Liver (tissue), 9 donors: ENCODE results near the gene SPATA46. TPM values are rescaled to one million over a fixed set of nuclear protein-coding genes. Genes with fewer than 3 reads are reported as not detected.

Experiments used
- DNase-seq: peaks from one replicate; pipeline ENCODE4 v3.0.0-alpha.2; 2017; ENCODE audit warnings: low spot score
- H3K27ac ChIP-seq, 2 donors: one replicate each; pipeline ENCODE4 v1.7.0; 2013; ENCODE audit warnings: inconsistent platforms in 2 of 2, low read length in 2 of 2, control low read depth in 1 of 2, low read depth in 1 of 2, mild to moderate bottlenecking in 1 of 2
- H3K27me3 ChIP-seq, 4 donors: one replicate each; pipeline versions ENCODE4 v1.6.1 to v1.7.0; 2013; ENCODE audit warnings: low read length in 3 of 4, inconsistent platforms in 1 of 4, mild to moderate bottlenecking in 1 of 4, moderate library complexity in 1 of 4; ENCODE audit not compliant: control insufficient read depth in 4 of 4, insufficient read depth in 4 of 4
- H3K36me3 ChIP-seq, 4 donors: one replicate each; pipeline versions ENCODE4 v1.6.1 to v1.7.0; 2013; ENCODE audit warnings: low read length in 3 of 4, mild to moderate bottlenecking in 3 of 4, low read depth in 1 of 4, moderate library complexity in 1 of 4; ENCODE audit not compliant: control insufficient read depth in 4 of 4, insufficient read depth in 3 of 4
- H3K4me1 ChIP-seq, 4 donors: one replicate each; pipeline versions ENCODE4 v1.6.1 to v1.7.0; 2013; ENCODE audit warnings: low read length in 3 of 4, mild to moderate bottlenecking in 3 of 4, moderate library complexity in 1 of 4; ENCODE audit not compliant: control insufficient read depth in 4 of 4, insufficient read depth in 4 of 4
- H3K4me3 ChIP-seq, 3 donors: one replicate each; pipeline versions ENCODE4 v1.6.1 to v1.7.0; 2013; ENCODE audit warnings: low read length in 3 of 3, control low read depth in 1 of 3, low read depth in 1 of 3, mild to moderate bottlenecking in 1 of 3
- H3K9ac ChIP-seq, 2 donors: one replicate each; pipeline ENCODE4 v1.7.0; 2013; ENCODE audit warnings: low read length in 2 of 2, mild to moderate bottlenecking in 2 of 2, moderate library complexity in 2 of 2, control low read depth in 1 of 2, low read depth in 1 of 2
- H3K9me3 ChIP-seq, 4 donors: one replicate each; pipeline versions ENCODE4 v1.6.1 to v1.7.0; 2013; ENCODE audit warnings: low read length in 3 of 4; ENCODE audit not compliant: control insufficient read depth in 4 of 4
- EGR1 ChIP-seq, 2 donors: IDR thresholded peaks; 2 replicates each; pipeline ENCODE4 v1.6.1; 2016 to 2018; ENCODE audit warnings: antibody characterized with exemption in 2 of 2, low read depth in 2 of 2
- FOXA1 ChIP-seq: IDR thresholded peaks from 2 replicates; pipeline ENCODE4 v1.6.1; 2016; ENCODE audit warnings: antibody characterized with exemption
- FOXA2 ChIP-seq: IDR thresholded peaks from 2 replicates; pipeline ENCODE4 v1.6.1; 2016; ENCODE audit warnings: antibody characterized with exemption
- GABPA ChIP-seq, 2 donors: IDR thresholded peaks in 1 of 2; conservative IDR thresholded peaks in 1 of 2; 2 replicates each; pipeline ENCODE4 v1.6.1; 2016; ENCODE audit warnings: antibody characterized with exemption in 2 of 2, mild to moderate bottlenecking in 1 of 2, moderate library complexity in 1 of 2
- HNF4A ChIP-seq, 2 donors: conservative IDR thresholded peaks; 2 replicates each; pipeline ENCODE4 v1.6.1; 2016; ENCODE audit warnings: antibody characterized with exemption in 2 of 2, mild to moderate bottlenecking in 2 of 2
- HNF4G ChIP-seq: IDR thresholded peaks from 2 replicates; pipeline ENCODE4 v1.6.1; 2016; ENCODE audit warnings: antibody characterized with exemption
- JUND ChIP-seq, 2 donors: IDR thresholded peaks; 2 replicates each; pipeline ENCODE4 v1.6.1; 2016; ENCODE audit warnings: antibody characterized with exemption in 2 of 2
- NR2F2 ChIP-seq: IDR thresholded peaks from 2 replicates; pipeline ENCODE4 v1.6.1; 2016; ENCODE audit warnings: antibody characterized with exemption
- RAD21 ChIP-seq, 2 donors: IDR thresholded peaks; 2 replicates each; pipeline ENCODE4 v1.6.1; 2016; ENCODE audit warnings: antibody characterized with exemption in 2 of 2, mild to moderate bottlenecking in 2 of 2
- RXRA ChIP-seq, 2 donors: IDR thresholded peaks; 2 replicates each; pipeline ENCODE4 v1.6.1; 2017 to 2018; ENCODE audit warnings: antibody characterized with exemption in 2 of 2, mild to moderate bottlenecking in 1 of 2
- SP1 ChIP-seq: IDR thresholded peaks from 2 replicates; pipeline ENCODE4 v1.6.1; 2018; ENCODE audit warnings: antibody characterized with exemption, mild to moderate bottlenecking
- TAF1 ChIP-seq: conservative IDR thresholded peaks from 2 replicates; pipeline ENCODE4 v1.6.1; 2016; ENCODE audit warnings: antibody characterized with exemption, mild to moderate bottlenecking
- YY1 ChIP-seq: IDR thresholded peaks from 2 replicates; pipeline ENCODE4 v1.6.1; 2016; ENCODE audit warnings: antibody characterized with exemption, mild to moderate bottlenecking
- WGBS: extraction: QIAGEN DNeasy Blood & Tissue Kit; methylation state at CpG from one replicate; pipeline ENCODE4 v1.1.7; 2013; 5-methylcytosine and 5-hydroxymethylcytosine counted together
- polyA plus RNA-seq, 2 donors: library from polyadenylated mRNA; stranded (reverse) in 1 of 2; unstranded in 1 of 2; fragments of 200-250 nt in 1 of 2; fragments of >200 nt in 1 of 2; fragmentation: Nextera tagmentation in 1 of 2; extraction: Ambion mirVana in 1 of 2; gene quantifications; one replicate each; pipeline versions ENCODE4 v1.2.1 to v1.2.3, GENCODE V29; 2013 to 2015
- total RNA-seq, 2 donors: library from RNA; depleted of rRNA; stranded (reverse); fragments of >200 nt; gene quantifications; one replicate each; pipeline ENCODE4 v1.2.3, GENCODE V29; 2014
- TF ChIP-seq, protein P1 (sequence below): fragments of 150-350 bp; IDR thresholded peaks from 2 replicates; pipeline ENCODE4 v1.5.1; 2017; ENCODE audit warnings: improper control_type of control experiment, low read depth, low read length; ENCODE audit not compliant: missing input control
- TF ChIP-seq, protein P2 (sequence below): IDR thresholded peaks from 2 replicates; pipeline ENCODE4 v1.6.1; 2016; ENCODE audit warnings: antibody characterized with exemption, mild to moderate bottlenecking
- TF ChIP-seq, protein P3 (sequence below): IDR thresholded peaks from 2 replicates; pipeline ENCODE4 v1.6.1; 2016; ENCODE audit warnings: antibody characterized with exemption
- TF ChIP-seq, protein P4 (sequence below): IDR thresholded peaks from 2 replicates; pipeline ENCODE4 v1.6.1; 2016; ENCODE audit warnings: antibody characterized with exemption
- donor health status: healthy.
- donor health status: healthy.
- donor health status: healthy.
- donor health status: healthy.
- donor health status: healthy.

Gene SPATA46
- total and polyA plus RNA-seq, 4 donors: 0.06 to 0.17 TPM; not detected in 2

DNA sequence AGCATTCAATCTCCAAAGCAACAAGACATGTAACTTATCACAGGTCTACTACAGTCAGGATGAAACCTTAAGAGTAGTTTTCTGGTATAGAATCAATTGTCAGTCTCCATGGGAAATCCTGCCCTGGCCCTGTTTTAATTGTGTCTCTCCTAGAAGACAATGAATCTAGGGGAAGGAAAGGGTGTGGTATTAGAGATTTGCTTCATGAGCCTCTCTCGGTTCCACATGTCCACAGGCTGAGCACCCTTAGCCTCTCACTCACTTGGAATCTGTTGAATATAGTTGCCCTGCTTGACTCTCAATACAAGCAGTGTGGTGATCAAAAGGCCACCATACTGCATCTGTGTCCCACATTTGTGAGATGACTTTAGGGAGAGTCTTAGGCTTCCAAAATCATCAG is 17.7 kb downstream of the SPATA46 start:
- no peak overlapping the region for H3K9ac ChIP-seq
- no peaks in the 10 kb centered on the region for H3K9me3 ChIP-seq
- H3K4me1 ChIP-seq: peaks cover 3 to 23% (median 12%) of the 10 kb centered on the region in 4 donors
- no peaks in the 10 kb centered on the region for H3K27me3 ChIP-seq
- H3K27ac ChIP-seq: no peak overlapping the region
- WGBS: 85% methylated on average over 1 of the region's 1 CpG
- TF ChIP-seq FOXA1 (no peak), NR2F2 (no peak), HNF4G (no peak), HNF4A (conservative IDR thresholded peaks at IDR 0.05) (no peak), RXRA (IDR thresholded peaks at IDR 0.05) (no peak), JUND (IDR thresholded peaks at IDR 0.05) (no peak), SP1 (no peak), RAD21 (IDR thresholded peaks at IDR 0.05) (no peak), FOXA2 (no peak), EGR1 (IDR thresholded peaks at IDR 0.05; ENCODE audit: low read depth in 2 of 2) (no peak), TAF1 (no peak), GABPA (IDR thresholded peaks at IDR 0.05 in 1 of 2, conservative IDR thresholded peaks at IDR 0.05 in 1 of 2) (no peak), YY1 (no peak)
- TF ChIP-seq, protein P1, sequence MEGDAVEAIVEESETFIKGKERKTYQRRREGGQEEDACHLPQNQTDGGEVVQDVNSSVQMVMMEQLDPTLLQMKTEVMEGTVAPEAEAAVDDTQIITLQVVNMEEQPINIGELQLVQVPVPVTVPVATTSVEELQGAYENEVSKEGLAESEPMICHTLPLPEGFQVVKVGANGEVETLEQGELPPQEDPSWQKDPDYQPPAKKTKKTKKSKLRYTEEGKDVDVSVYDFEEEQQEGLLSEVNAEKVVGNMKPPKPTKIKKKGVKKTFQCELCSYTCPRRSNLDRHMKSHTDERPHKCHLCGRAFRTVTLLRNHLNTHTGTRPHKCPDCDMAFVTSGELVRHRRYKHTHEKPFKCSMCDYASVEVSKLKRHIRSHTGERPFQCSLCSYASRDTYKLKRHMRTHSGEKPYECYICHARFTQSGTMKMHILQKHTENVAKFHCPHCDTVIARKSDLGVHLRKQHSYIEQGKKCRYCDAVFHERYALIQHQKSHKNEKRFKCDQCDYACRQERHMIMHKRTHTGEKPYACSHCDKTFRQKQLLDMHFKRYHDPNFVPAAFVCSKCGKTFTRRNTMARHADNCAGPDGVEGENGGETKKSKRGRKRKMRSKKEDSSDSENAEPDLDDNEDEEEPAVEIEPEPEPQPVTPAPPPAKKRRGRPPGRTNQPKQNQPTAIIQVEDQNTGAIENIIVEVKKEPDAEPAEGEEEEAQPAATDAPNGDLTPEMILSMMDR: no peak
- TF ChIP-seq, protein P2, sequence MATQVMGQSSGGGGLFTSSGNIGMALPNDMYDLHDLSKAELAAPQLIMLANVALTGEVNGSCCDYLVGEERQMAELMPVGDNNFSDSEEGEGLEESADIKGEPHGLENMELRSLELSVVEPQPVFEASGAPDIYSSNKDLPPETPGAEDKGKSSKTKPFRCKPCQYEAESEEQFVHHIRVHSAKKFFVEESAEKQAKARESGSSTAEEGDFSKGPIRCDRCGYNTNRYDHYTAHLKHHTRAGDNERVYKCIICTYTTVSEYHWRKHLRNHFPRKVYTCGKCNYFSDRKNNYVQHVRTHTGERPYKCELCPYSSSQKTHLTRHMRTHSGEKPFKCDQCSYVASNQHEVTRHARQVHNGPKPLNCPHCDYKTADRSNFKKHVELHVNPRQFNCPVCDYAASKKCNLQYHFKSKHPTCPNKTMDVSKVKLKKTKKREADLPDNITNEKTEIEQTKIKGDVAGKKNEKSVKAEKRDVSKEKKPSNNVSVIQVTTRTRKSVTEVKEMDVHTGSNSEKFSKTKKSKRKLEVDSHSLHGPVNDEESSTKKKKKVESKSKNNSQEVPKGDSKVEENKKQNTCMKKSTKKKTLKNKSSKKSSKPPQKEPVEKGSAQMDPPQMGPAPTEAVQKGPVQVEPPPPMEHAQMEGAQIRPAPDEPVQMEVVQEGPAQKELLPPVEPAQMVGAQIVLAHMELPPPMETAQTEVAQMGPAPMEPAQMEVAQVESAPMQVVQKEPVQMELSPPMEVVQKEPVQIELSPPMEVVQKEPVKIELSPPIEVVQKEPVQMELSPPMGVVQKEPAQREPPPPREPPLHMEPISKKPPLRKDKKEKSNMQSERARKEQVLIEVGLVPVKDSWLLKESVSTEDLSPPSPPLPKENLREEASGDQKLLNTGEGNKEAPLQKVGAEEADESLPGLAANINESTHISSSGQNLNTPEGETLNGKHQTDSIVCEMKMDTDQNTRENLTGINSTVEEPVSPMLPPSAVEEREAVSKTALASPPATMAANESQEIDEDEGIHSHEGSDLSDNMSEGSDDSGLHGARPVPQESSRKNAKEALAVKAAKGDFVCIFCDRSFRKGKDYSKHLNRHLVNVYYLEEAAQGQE: no peak
- TF ChIP-seq, protein P3, sequence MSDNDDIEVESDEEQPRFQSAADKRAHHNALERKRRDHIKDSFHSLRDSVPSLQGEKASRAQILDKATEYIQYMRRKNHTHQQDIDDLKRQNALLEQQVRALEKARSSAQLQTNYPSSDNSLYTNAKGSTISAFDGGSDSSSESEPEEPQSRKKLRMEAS: no peak
- H3K36me3 ChIP-seq: peaks cover 2 to 22% (median 17%) of the 10 kb centered on the region in 4 donors
- DNase-seq: no peak
- H3K4me3 ChIP-seq: no peak overlapping the region

DNA sequence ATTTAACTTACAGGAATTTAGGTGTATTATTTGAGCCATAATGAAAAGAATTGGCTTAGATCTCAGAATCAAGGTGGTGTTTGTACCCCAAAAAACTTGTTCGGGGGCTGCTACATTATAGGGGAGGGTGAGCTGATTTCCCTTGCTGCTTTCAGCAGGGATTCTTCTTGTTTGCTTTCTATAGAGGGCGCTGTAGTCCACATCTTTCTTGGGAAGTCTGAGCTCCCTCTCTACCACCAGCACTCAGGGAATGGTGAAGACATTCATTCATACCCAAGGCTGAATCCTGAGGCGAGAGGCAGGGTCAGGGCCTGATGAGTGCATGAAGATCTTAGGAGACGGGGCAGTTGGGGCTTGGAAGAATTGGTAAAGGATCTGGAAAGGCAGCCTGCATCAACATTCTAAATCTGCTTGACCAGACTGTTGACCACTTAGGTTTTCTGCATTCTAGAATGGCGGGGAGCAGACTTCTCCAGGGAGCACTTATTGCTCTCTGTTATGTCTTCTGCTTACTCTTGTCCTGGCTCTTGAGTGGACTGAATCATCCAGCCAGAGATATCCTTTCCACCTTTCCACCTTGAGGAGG is 18.9 kb downstream of the SPATA46 start:
- Histone ChIP-seq H3K27me3 (no peaks in the 10 kb centered on the region), H3K9me3 (no peaks in the 10 kb centered on the region), H3K27ac (no peak overlapping the region), H3K4me1 (peaks cover 3 to 21% (median 10%) of the 10 kb centered on the region in 4 donors), H3K9ac (no peak overlapping the region), H3K4me3 (no peak overlapping the region), H3K36me3 (peaks cover 2 to 22% (median 17%) of the 10 kb centered on the region in 4 donors)
- no peak for DNase-seq
- 65% methylated on average over 5 of the region's 5 CpGs for WGBS
- TF ChIP-seq, protein P1: peak; percentile 57
- TF ChIP-seq, protein P4, sequence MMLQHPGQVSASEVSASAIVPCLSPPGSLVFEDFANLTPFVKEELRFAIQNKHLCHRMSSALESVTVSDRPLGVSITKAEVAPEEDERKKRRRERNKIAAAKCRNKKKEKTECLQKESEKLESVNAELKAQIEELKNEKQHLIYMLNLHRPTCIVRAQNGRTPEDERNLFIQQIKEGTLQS: no peak
- TF ChIP-seq RAD21 (IDR thresholded peaks at IDR 0.05): peak; percentile 82 to 83
